Activated T-cell treated with anti-CD3 and anti-CD28 coated beads, Interleukin-2, amount 50 U/mL, for 48 hours (primary cell): ENCODE results near the gene JMJD1C.
A peak's percentile ranks its signal among the peaks of the same experiment; 100 is the strongest.

Experiments used
- DNase-seq, 2 experiments: peaks; one replicate each; pipeline ENCODE4 v3.0.0-alpha.2; 2020

JMJD1C gene

GRCh38 chr10:63210611-63211196 is 255.1 kb downstream of the JMJD1C start:
- peak in 1 of 2 experiments; percentile 39 for DNase-seq

GRCh38 chr10:63209705-63210104 is 256.1 kb downstream of the JMJD1C start:
- no peak for DNase-seq

DNA sequence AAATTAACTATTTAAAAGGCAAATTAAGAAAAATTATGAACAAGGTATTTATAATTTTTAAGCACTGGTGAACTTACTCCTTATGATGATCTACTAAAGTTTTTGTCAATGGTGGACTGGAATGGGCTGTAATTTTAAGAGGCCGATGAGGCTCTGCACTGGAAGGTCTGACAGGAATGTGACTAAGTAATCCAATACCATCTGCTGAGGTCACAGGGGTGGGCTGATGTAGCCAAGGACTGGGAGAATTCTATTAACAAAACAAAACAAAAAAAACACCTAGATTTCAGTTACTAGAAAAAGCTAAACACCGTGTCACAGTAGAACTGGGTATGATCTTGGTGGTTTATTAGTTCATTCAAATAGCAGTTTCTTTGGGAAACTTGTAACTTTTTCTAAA is 256.8 kb downstream of the JMJD1C start:
- DNase-seq, result no peak

- no peak for DNase-seq
Measured at GRCh38 chr10:63206997-63207811, 258.6 kb downstream of the JMJD1C start.

- no peak for DNase-seq
Measured at GRCh38 chr10:63206576-63206975, 259.2 kb downstream of the JMJD1C start.

DNA sequence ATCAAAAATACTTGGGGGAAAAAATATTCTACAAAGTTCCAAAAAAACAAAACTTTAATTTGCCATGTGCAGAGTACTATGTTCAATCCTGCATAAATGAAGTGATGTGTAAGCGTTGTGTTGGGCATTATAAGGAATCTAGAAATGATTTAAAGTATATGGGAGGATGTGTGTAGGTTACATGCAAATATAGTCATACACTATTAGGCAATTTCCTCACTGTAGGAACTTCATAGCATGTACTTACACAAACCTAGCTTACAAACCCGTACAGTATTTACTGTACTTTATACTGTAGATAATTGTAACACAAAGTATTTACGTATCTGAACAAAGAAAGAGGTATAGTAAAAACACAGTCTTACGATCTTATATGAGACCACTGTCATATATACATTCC is 260.4 kb downstream of the JMJD1C start:
- DNase-seq, result no peak

DNA sequence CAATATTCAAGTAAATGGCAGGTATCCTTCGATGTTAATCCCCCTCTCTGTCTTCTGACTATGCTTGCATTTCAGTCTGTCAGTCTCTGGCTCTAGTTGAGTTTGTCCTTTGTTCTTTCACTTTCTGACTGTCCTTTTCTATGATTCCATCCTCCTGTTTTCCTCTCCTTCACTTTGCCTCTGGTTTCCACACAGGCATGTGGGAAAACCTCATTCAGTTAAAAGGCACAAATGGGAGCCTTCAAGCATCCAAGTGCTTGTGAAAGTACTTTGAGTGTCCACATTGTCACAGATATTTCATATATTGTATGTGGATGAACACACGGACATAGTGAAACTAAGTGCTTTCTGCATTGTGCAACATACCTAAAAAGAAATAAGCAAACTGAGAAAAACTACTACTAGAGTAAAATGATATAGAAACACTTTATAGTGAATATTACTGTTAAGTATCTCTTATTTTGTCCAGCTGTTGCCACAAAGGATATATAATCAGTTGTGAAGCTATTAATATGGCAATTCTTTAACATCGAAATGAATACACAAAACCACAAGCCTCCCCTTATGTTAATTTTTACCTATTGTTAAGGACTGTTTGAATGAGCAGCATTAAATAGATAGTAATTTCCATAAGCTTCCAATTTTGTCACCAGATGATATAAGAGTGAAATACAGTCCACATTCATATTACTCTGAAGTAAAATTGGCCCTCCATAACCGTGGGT is 260.9 kb downstream of the JMJD1C start:
- DNase-seq, result no peak

- DNase-seq, result no peak
Measured at GRCh38 chr10:63201118-63201517, 264.7 kb downstream of the JMJD1C start.

GRCh38 chr10:63200431-63200830 is 265.3 kb downstream of the JMJD1C start:
- no peak for DNase-seq

DNA sequence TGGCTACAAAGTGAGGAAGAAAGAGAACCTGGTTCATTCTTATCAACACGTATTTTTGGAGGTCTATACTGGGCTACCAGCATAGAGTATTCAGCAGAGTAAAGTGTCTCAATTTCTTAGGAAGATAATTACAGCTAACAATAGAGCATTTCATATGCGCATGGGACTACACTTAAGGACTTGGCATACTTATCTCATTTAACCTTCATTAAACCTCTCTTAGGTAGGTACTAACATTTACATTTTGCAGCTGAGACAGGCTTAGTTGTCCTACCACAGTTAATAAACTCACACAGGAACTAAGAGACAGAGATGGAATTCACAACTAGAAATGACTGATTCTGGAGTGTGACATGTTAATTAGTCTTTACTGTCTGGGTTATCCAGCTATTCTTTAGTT is 266.1 kb downstream of the JMJD1C start:
- DNase-seq, result no peak

- DNase-seq, result no peak
Measured at GRCh38 chr10:63197344-63198092, 268.3 kb downstream of the JMJD1C start.

DNA sequence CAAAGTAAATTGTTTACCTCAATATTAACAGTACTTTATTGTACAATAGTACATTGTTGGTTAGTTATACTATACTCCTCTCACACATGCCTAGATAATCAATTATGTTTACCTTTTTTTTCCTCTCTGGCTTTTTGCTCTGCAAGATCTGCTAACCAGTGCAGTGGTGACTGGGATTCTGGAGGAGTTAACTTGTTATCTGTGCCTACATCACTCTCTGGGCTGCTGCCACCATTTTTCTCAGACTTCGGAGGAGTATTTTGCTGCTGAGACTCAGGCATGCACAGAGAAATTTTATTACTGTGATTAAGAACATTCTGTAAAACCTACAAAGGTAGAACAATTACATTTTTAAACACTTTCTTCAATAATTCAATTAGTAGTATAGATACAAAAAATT is 273.0 kb downstream of the JMJD1C start:
- no peak for DNase-seq

- DNase-seq, result no peak
Measured at GRCh38 chr10:63175534-63175933, 290.2 kb downstream of the JMJD1C start.

DNA sequence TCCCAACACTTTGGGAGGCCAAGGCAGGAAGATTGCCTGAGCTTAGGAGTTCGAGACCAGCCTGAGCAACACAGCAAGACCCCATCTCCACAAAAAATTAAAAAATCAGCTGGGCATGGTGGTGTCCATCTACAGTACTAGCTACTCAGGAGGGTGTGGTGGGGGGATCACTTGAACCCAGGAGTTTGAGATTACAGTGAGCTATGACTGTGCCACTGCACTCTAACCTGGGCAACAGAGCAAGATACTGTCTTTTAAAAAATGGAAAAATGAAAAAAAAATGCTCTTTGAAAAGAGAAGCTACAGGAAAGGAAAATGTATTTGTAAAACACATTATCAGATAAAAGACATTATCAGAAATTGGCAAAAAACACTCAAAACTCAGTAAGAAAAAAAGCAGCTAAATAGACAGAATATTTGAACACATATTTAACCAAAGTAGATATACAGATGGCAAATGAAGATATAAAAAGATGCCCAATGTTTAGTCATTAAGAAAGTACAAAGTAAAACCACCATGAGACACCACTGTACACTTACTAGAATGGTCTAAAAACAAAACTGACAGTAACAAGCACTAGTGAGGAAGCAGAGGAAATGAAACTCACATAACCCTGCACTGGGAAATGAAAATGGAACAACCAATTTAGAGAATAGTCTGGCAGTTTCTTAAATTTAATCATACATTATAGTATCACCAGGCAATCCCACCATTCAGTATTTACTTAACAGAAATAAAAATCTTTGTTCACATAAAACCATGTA is 292.1 kb downstream of the JMJD1C start:
- no peak for DNase-seq

DNA sequence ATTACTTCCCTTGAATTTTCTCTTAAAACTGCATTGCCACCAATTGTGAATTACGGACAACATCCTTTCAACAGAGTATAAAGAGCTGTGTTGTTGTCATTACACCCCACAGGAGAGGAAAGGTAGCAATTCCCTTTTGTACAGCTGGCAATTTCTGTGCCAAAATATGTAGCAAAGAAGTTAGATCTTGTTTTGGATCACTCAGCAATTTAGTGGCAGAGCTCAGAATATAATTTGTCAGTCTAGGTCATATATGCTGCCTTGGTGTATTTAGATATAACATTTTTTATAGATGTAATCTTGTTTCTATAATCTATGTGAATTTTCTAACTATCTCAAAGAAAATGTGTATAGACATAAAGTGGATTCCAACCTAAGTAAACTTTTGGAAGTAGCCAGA is 293.9 kb downstream of the JMJD1C start:
- DNase-seq, result no peak

- no peak for DNase-seq
Measured at GRCh38 chr10:63171255-63171855, 294.4 kb downstream of the JMJD1C start.

DNA sequence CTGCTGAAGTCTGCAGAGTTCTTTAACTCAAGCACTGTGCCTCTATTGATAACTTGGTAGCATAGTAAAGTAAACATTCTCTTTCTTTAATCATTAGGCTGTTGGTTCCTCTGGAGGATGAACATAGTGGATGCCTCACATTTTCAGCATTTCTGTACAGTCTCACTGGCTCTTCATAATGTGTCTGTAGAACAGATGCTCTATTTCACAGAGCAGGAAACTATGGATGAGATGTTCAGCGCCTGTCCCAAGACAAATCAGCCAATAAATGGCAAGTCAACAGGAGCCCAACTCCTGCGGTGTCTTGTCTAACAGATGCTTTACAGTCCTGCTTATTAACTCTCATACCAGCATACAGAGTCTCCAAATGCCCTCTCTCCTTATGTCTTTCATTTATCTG is 296.2 kb downstream of the JMJD1C start:
- no peak for DNase-seq

DNA sequence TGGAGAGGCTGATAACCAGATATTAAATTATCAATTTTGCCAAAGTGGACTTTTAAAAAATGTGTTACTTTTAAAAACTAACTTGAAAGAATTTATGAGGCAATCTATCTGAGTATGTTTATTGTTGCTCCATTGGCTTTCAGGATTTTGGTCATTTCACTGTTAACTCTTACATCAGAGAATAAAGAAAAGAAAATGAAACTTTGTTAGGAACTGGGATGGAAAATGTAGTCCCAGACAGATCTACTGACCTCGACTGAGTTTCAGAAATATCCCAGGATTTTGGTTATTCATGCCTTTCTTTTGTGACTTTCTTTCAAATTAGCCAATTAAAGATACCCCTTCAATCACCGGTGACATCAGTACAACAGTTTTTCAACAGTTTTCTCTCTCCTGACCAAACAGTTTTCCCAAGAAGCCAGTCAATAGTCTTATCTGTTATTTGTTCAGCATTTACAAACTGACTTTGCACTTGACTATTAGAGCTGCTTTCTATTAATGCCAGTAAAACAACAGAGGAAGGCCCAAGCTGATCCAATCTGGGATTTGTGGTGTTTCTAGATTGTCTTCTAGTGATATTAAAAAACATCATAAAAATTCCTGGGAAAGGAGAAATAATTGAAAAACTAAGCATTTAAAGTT is 296.8 kb downstream of the JMJD1C start:
- no peak for DNase-seq

DNA sequence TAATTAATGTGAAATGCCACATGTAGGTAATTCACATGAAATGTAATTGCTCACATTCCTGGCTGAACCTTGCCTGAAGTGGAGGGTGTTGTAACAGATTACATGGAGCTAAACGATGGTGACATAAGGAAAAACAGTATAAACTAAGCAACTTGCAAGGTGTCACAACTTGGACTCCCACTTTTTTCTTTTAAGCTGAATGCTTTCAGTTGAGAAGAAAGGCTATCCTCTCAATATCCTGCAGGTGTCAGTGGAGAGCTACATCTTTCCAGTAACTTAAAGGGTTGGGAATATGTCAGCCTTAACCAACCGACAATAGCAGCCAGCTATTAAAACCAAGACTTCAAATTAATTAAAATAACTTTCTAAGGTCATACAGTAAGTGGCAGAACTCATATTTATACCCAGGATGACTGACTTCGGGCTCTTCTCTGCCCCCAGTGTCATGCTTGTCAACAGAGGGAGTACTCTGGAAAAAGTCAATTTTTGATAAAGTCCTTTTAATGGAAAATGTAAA is 299.0 kb downstream of the JMJD1C start:
- DNase-seq, result no peak

GRCh38 chr10:63165249-63165648 is 300.5 kb downstream of the JMJD1C start:
- no peak for DNase-seq

DNA sequence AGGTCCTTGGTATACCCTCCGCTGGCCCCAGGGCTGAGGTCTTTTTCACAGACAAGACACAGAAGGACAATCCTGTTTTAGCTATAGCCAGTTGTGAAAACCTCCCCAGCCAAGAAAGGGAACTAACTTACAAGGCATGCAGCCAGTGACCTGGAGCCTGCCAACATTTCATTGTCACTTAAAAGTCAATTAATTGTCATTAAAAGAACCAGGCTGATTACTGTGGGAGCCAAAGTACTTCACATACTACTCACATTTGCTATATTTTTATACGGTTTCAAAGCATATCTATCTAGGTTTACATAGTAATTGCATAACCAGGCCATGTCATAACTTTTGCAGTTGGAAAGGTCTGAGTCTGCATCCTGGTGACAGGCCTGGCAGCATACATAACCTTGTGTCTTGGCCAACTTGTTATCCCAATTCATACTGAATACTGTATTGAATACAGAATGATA is 301.6 kb downstream of the JMJD1C start:
- no peak for DNase-seq
